ENCODE measurements around the gene ITPR3. TPM values are rescaled to one million over a fixed set of nuclear protein-coding genes. Genes with fewer than 3 reads are reported as not detected.
"Not testable (repeated sequence)": the region's sequence is repeated elsewhere in the genome, so short reads cannot be mapped to it uniquely, and the experiment has no call there.

ITPR3 gene
- total RNA-seq, 1 donor, result 15.1 TPM

GRCh38 chr6:33590531-33591198 lies 30.5 kb upstream of the ITPR3 start:
- H3K4me3 ChIP-seq (ENCODE audit: low read depth, low read length), result no peak overlapping the region
- no peak for DNase-seq (ENCODE audit: low read depth)
- TF ChIP-seq, protein P1, sequence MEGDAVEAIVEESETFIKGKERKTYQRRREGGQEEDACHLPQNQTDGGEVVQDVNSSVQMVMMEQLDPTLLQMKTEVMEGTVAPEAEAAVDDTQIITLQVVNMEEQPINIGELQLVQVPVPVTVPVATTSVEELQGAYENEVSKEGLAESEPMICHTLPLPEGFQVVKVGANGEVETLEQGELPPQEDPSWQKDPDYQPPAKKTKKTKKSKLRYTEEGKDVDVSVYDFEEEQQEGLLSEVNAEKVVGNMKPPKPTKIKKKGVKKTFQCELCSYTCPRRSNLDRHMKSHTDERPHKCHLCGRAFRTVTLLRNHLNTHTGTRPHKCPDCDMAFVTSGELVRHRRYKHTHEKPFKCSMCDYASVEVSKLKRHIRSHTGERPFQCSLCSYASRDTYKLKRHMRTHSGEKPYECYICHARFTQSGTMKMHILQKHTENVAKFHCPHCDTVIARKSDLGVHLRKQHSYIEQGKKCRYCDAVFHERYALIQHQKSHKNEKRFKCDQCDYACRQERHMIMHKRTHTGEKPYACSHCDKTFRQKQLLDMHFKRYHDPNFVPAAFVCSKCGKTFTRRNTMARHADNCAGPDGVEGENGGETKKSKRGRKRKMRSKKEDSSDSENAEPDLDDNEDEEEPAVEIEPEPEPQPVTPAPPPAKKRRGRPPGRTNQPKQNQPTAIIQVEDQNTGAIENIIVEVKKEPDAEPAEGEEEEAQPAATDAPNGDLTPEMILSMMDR (IDR thresholded peaks at IDR 0.05; ENCODE audit: insufficient read depth, low read depth, low read length), result no peak

- no peak overlapping the region for H3K4me3 ChIP-seq (ENCODE audit: low read depth, low read length)
- DNase-seq (ENCODE audit: low read depth), result no peak
- TF ChIP-seq, protein P1 (IDR thresholded peaks at IDR 0.05; ENCODE audit: insufficient read depth, low read depth, low read length), result no peak
Observed at GRCh38 chr6:33591424-33592032, 29.6 kb upstream of the ITPR3 start.

- TF ChIP-seq, protein P1 (IDR thresholded peaks at IDR 0.05; ENCODE audit: insufficient read depth, low read depth, low read length), result no peak
- no peak for DNase-seq (ENCODE audit: low read depth)
Observed at GRCh38 chr6:33592280-33592594, 28.9 kb upstream of the ITPR3 start.

DNA sequence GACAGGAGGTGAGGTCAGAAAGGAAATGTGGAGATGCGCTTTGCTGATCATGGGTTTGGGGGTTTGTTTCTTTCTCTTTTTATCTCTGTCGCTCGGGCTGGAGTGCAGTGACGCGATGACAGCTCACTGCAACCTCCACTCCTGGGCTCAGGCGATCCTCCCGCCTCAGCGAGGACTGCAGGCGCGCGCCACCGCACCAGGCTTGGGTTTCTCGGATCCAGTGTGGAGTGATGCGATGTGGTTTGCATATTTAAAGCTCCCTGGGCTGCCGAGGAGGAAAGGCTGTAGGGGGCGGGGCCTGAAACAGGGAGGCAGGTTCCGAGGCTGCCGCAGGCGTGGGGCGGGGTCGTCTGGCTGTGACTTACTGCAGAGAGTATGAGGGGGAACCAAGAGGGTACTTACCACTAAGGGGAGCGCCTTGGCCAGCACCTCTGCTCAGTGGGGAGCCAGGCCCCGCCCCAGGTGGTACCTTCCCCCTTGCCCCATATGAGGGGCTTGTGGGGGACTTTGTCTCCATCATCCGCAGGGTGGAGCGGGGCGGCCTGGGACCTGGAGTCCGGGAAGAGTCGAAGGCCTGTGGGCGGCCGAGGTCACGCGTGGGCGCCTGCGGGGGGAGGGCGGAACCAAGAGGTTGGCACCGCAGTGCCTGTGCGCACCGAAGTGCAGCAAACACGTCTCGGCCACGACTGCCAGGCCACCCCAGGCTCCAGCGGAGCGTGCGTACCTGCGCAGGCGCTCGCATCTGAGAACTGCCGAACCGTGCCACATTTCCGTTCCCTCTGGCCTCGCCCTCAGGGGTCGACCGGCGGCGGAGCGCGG lies 28.3 kb upstream of the ITPR3 start:
- no peak for DNase-seq (ENCODE audit: low read depth)
- TF ChIP-seq, protein P1 (IDR thresholded peaks at IDR 0.05; ENCODE audit: insufficient read depth, low read depth, low read length), result no peak
- H3K4me3 ChIP-seq (ENCODE audit: low read depth, low read length), result no peak overlapping the region

More at GRCh38 chr6:33592280-33592594, 28.9 kb upstream of the ITPR3 start:
- no peak overlapping the region for H3K4me3 ChIP-seq (ENCODE audit: low read depth, low read length)

DNA sequence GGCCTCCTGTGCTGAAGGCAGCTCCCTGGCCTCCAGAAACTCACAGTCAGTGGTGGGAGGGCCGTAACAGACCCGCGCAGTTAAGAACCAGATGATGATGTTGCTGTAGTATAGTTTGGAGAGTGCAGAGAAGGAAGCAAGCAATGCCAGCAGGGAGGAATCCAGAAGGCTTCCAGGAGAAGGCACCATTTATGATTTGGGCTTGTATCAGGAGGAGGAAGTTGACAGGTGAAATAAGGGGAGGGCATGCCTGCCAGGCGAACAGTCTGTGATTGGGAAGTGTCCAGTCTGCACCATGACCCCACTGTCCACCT lies 27.8 kb upstream of the ITPR3 start:
- no peak for DNase-seq (ENCODE audit: low read depth)
- no peak overlapping the region for H3K4me3 ChIP-seq (ENCODE audit: low read depth, low read length)
- TF ChIP-seq, protein P1 (IDR thresholded peaks at IDR 0.05; ENCODE audit: insufficient read depth, low read depth, low read length), result no peak

DNA sequence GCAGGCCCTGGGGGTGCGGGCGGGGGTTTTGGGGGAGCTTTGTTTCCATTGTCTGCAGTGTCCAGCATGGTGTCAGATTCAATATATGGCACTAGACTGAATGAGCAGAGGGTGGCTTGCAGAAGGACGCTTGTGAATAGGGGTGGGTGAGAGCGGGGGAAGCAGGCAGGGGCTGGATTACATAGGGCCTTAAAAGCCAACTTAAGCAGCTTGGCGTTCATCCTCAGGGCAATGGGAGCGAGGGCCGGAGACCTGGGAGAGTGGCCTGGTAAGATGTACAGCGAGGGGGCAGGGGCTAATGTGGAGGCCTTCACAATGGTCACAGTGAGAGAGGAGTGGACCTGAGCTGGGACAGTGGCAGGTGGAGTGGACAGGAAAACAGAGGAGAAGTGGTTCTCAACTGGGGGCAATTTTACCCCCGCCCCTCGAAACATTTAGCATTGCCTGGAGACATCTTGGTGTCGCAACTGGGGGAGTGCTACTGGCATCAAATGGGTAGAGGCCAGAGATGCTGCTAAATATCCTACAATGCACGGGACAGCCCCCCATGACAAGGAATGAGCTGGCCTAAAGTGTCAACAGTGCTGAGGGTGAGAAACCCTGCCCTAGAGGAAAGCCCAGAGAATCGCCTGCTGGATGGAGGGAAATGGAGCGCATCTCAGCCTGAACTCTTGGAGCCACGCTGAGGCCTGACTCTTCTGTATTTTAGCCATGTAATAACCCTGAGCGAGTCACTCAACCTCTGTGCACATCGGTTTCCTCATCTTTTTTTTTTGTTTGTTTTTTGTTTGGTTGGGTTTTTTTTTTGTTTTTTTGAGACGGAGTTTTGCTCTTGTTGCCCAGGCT lies 25.9 kb upstream of the ITPR3 start:
- no peak for DNase-seq (ENCODE audit: low read depth)
- H3K4me3 ChIP-seq (ENCODE audit: low read depth, low read length), result no peak overlapping the region
- TF ChIP-seq, protein P1 (IDR thresholded peaks at IDR 0.05; ENCODE audit: insufficient read depth, low read depth, low read length), result no peak

GRCh38 chr6:33596894-33597293 lies 24.2 kb upstream of the ITPR3 start:
- not testable (repeated sequence) for DNase-seq (ENCODE audit: low read depth); H3K4me3 ChIP-seq (ENCODE audit: low read depth, low read length)
